Measurements from ENCODE around the gene CPNE1.
"Not testable (repeated sequence)": the region's sequence is repeated elsewhere in the genome, so short reads cannot be mapped to it uniquely, and the experiment has no call there.

The CPNE1 gene
- 68.3 to 99.9 (median 86.3) reads per million in 3 donors for total RNA-seq

GRCh38 chr20:35664466-35665206, at the start of gene CPNE1, which contains the start of gene RBM12:
CPNE1 (minus strand) TSS chr20:35664900; CDS start chr20:35632923, 31,977 bp downstream.
RBM12 (minus strand) TSS chr20:35664900; CDS start chr20:35655322, 9,578 bp downstream.
- peaks cover 29% of the 10 kb centered on the region for H3K4me1 ChIP-seq (ENCODE audit: control insufficient read depth, insufficient read depth, low read length, poor library complexity, severe bottlenecking)
- no peaks in the 10 kb centered on the region for H3K9me3 ChIP-seq (ENCODE audit: control insufficient read depth, low read length)
- peak; percentile 85 to 89 (median 88) for DNase-seq
- H3K4me3 ChIP-seq (ENCODE audit: insufficient read depth, low read depth, low read length, poor library complexity, severe bottlenecking): peak within 1 kb of the TSS; percentile 65
- peak within 1 kb of the TSS; percentile 97 for H3K27ac ChIP-seq (ENCODE audit: insufficient read depth, low read length, poor library complexity, severe bottlenecking)
- no peaks in the 10 kb centered on the region for H3K27me3 ChIP-seq (replicated peaks; ENCODE audit: control insufficient read depth, insufficient read depth, low read length, poor library complexity, severe bottlenecking)
- H3K36me3 ChIP-seq (ENCODE audit: control insufficient read depth, insufficient read depth, low read length): peaks cover 10% of the 10 kb centered on the region

- H3K36me3 ChIP-seq (ENCODE audit: control insufficient read depth, insufficient read depth, low read length): peaks cover 93% of the 10 kb centered on the region
- H3K27ac ChIP-seq (ENCODE audit: insufficient read depth, low read length, poor library complexity, severe bottlenecking): no peak overlapping the region
- H3K27me3 ChIP-seq (replicated peaks; ENCODE audit: control insufficient read depth, insufficient read depth, low read length, poor library complexity, severe bottlenecking): no peaks in the 10 kb centered on the region
- peaks cover 12% of the 10 kb centered on the region for H3K4me1 ChIP-seq (ENCODE audit: control insufficient read depth, insufficient read depth, low read length, poor library complexity, severe bottlenecking)
- no peak overlapping the region for H3K4me3 ChIP-seq (ENCODE audit: insufficient read depth, low read depth, low read length, poor library complexity, severe bottlenecking)
- no peaks in the 10 kb centered on the region for H3K9me3 ChIP-seq (ENCODE audit: control insufficient read depth, low read length)
- DNase-seq: no peak
Observed at GRCh38 chr20:35714127-35714526, 49.4 kb upstream of the CPNE1 start.

- H3K9me3 ChIP-seq (ENCODE audit: control insufficient read depth, low read length); H3K27ac ChIP-seq (ENCODE audit: insufficient read depth, low read length, poor library complexity, severe bottlenecking); DNase-seq; H3K4me3 ChIP-seq (ENCODE audit: insufficient read depth, low read depth, low read length, poor library complexity, severe bottlenecking); H3K27me3 ChIP-seq (replicated peaks; ENCODE audit: control insufficient read depth, insufficient read depth, low read length, poor library complexity, severe bottlenecking): not testable (repeated sequence)
- Histone ChIP-seq H3K4me1 (ENCODE audit: control insufficient read depth, insufficient read depth, low read length, poor library complexity, severe bottlenecking) (peaks cover 12% of the 10 kb centered on the region), H3K36me3 (ENCODE audit: control insufficient read depth, insufficient read depth, low read length) (peaks cover 84% of the 10 kb centered on the region)
Observed at GRCh38 chr20:35713120-35713519, 48.4 kb upstream of the CPNE1 start.

DNA sequence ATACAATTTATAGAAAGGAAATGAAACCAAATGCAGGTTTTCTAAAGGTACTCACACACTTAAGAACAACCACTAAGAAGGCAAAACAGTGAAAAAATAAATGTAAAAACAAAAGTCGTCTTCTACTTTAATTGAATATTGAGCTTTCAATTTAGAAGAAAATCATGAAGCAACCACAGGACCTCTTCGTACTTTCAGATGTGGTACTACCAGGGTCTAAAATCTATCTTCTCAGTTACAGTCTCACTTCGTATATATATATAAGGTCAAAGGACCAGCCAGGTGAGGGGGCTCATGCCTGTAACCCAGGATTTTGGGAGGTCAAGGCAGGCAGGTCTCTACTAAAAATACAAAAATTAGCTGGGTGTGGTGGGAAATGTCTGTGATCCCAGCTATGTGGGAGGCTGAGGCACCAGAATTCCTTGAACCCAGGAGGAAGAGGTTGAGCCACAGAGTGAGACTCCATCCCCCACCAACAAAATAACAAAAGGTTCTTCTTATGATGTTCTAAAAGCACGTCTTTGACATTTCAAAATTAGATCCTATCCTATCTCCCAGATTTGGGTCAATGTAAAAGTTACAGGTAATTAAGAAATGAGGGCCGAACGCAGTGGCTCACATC, 47.0 kb upstream of the CPNE1 start:
- Histone ChIP-seq H3K4me1 (ENCODE audit: control insufficient read depth, insufficient read depth, low read length, poor library complexity, severe bottlenecking) (peaks cover 12% of the 10 kb centered on the region), H3K27ac (ENCODE audit: insufficient read depth, low read length, poor library complexity, severe bottlenecking) (no peak overlapping the region), H3K27me3 (replicated peaks; ENCODE audit: control insufficient read depth, insufficient read depth, low read length, poor library complexity, severe bottlenecking) (no peaks in the 10 kb centered on the region), H3K4me3 (ENCODE audit: insufficient read depth, low read depth, low read length, poor library complexity, severe bottlenecking) (no peak overlapping the region), H3K9me3 (ENCODE audit: control insufficient read depth, low read length) (no peaks in the 10 kb centered on the region), H3K36me3 (ENCODE audit: control insufficient read depth, insufficient read depth, low read length) (peaks cover 82% of the 10 kb centered on the region)
- no peak for DNase-seq

- H3K27ac ChIP-seq (ENCODE audit: insufficient read depth, low read length, poor library complexity, severe bottlenecking): no peak overlapping the region
- no peaks in the 10 kb centered on the region for H3K27me3 ChIP-seq (replicated peaks; ENCODE audit: control insufficient read depth, insufficient read depth, low read length, poor library complexity, severe bottlenecking)
- H3K4me3 ChIP-seq (ENCODE audit: insufficient read depth, low read depth, low read length, poor library complexity, severe bottlenecking): no peak overlapping the region
- DNase-seq: no peak
- peaks cover 12% of the 10 kb centered on the region for H3K4me1 ChIP-seq (ENCODE audit: control insufficient read depth, insufficient read depth, low read length, poor library complexity, severe bottlenecking)
- H3K36me3 ChIP-seq (ENCODE audit: control insufficient read depth, insufficient read depth, low read length): peaks cover 82% of the 10 kb centered on the region
- no peaks in the 10 kb centered on the region for H3K9me3 ChIP-seq (ENCODE audit: control insufficient read depth, low read length)
Observed at GRCh38 chr20:35710884-35711587, 46.3 kb upstream of the CPNE1 start.

- Histone ChIP-seq H3K36me3 (ENCODE audit: control insufficient read depth, insufficient read depth, low read length) (peaks cover 80% of the 10 kb centered on the region), H3K27ac (ENCODE audit: insufficient read depth, low read length, poor library complexity, severe bottlenecking) (no peak overlapping the region), H3K4me3 (ENCODE audit: insufficient read depth, low read depth, low read length, poor library complexity, severe bottlenecking) (no peak overlapping the region), H3K4me1 (ENCODE audit: control insufficient read depth, insufficient read depth, low read length, poor library complexity, severe bottlenecking) (peaks cover 12% of the 10 kb centered on the region), H3K27me3 (replicated peaks; ENCODE audit: control insufficient read depth, insufficient read depth, low read length, poor library complexity, severe bottlenecking) (no peaks in the 10 kb centered on the region), H3K9me3 (ENCODE audit: control insufficient read depth, low read length) (no peaks in the 10 kb centered on the region)
- DNase-seq: no peak
Observed at GRCh38 chr20:35710039-35710438, 45.3 kb upstream of the CPNE1 start.

DNA sequence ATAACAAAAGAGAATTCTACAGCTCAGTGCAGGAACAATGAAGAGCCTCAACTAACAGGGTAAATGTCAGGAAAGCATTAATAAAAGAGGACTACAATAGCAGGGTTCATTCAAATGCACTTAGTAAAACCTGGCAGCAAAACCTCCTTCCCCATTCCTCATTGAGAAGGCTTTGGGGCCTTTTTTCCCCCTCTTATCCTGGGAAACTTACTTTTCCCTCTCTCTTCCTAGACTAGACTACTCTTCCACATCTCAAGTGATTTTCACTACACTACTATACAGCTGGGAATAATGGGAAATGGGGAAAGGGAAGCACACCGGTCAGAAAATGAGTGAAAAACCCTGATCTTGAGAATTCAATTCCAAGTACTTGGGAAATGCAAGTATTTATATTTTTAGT, 44.6 kb upstream of the CPNE1 start:
- Histone ChIP-seq H3K36me3 (ENCODE audit: control insufficient read depth, insufficient read depth, low read length) (peaks cover 84% of the 10 kb centered on the region), H3K9me3 (ENCODE audit: control insufficient read depth, low read length) (no peaks in the 10 kb centered on the region), H3K27ac (ENCODE audit: insufficient read depth, low read length, poor library complexity, severe bottlenecking) (no peak overlapping the region), H3K27me3 (replicated peaks; ENCODE audit: control insufficient read depth, insufficient read depth, low read length, poor library complexity, severe bottlenecking) (no peaks in the 10 kb centered on the region), H3K4me3 (ENCODE audit: insufficient read depth, low read depth, low read length, poor library complexity, severe bottlenecking) (no peak overlapping the region), H3K4me1 (ENCODE audit: control insufficient read depth, insufficient read depth, low read length, poor library complexity, severe bottlenecking) (peaks cover 12% of the 10 kb centered on the region)
- no peak for DNase-seq

DNA sequence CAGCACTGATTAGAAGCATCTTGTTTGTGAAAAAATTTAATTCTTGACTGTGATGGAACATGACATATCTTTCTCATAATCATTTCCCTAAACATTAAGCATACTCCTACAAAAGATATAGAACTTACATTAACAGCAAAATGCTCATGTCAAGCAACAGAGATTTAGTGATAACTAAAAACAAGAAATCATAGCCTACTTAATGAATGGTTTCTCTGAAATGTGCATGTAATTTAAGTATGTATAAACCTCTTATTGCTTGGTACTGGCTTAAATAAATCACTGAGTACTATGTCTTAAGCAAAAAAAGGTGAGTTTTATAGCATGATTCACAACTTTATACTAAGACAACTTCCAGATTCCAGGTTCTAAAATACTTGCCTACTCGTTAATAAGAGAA, 43.8 kb upstream of the CPNE1 start:
- H3K4me1 ChIP-seq (ENCODE audit: control insufficient read depth, insufficient read depth, low read length, poor library complexity, severe bottlenecking): peaks cover 12% of the 10 kb centered on the region
- no peak for DNase-seq
- H3K9me3 ChIP-seq (ENCODE audit: control insufficient read depth, low read length): no peaks in the 10 kb centered on the region
- no peak overlapping the region for H3K4me3 ChIP-seq (ENCODE audit: insufficient read depth, low read depth, low read length, poor library complexity, severe bottlenecking)
- no peak overlapping the region for H3K27ac ChIP-seq (ENCODE audit: insufficient read depth, low read length, poor library complexity, severe bottlenecking)
- H3K27me3 ChIP-seq (replicated peaks; ENCODE audit: control insufficient read depth, insufficient read depth, low read length, poor library complexity, severe bottlenecking): no peaks in the 10 kb centered on the region
- H3K36me3 ChIP-seq (ENCODE audit: control insufficient read depth, insufficient read depth, low read length): peaks cover 84% of the 10 kb centered on the region

GRCh38 chr20:35706591-35707529, 42.2 kb upstream of the CPNE1 start:
- not testable (repeated sequence) for DNase-seq; H3K27me3 ChIP-seq (replicated peaks; ENCODE audit: control insufficient read depth, insufficient read depth, low read length, poor library complexity, severe bottlenecking)

More at GRCh38 chr20:35706591-35707529, 42.2 kb upstream of the CPNE1 start:
- H3K4me1 ChIP-seq (ENCODE audit: control insufficient read depth, insufficient read depth, low read length, poor library complexity, severe bottlenecking); H3K4me3 ChIP-seq (ENCODE audit: insufficient read depth, low read depth, low read length, poor library complexity, severe bottlenecking); H3K27ac ChIP-seq (ENCODE audit: insufficient read depth, low read length, poor library complexity, severe bottlenecking); H3K9me3 ChIP-seq (ENCODE audit: control insufficient read depth, low read length): not testable (repeated sequence)
- peaks cover 77% of the 10 kb centered on the region for H3K36me3 ChIP-seq (ENCODE audit: control insufficient read depth, insufficient read depth, low read length)
